Esophagus squamous epithelium (tissue), 4 donors: Measurements from ENCODE around the gene GYPE.
"Not testable (repeated sequence)": the region's sequence is repeated elsewhere in the genome, so short reads cannot be mapped to it uniquely, and the experiment has no call there.

Experiments used
- CTCF ChIP-seq, 6 experiments: fragments of 450-650 bp in 4 of 6; fragments of 200-600 bp in 2 of 6; sonication (generic) in 2 of 6; IDR thresholded peaks; one replicate each; pipeline ENCODE4 v1.5.1; 2016 to 2019; ENCODE audit warnings: antibody characterized with exemption in 6 of 6, mild to moderate bottlenecking in 4 of 6, moderate library complexity in 4 of 6
- POLR2A ChIP-seq, 4 donors: fragments of 450-650 bp; IDR thresholded peaks; one replicate each; pipeline ENCODE4 v1.6.1; 2017; ENCODE audit warnings: antibody characterized with exemption in 4 of 4, mild to moderate bottlenecking in 4 of 4, moderate library complexity in 3 of 4

GRCh38 chr4:143911528-143912417, 6.4 kb upstream of the GYPE start:
- TF ChIP-seq CTCF, POLR2A (IDR thresholded peaks at IDR 0.05): not testable (repeated sequence)
